Ramos (cell line): Measurements from ENCODE around the gene GRHL3.

ENCODE experiments used
- in situ Hi-C: fragments of 300-500 bp; cut with MboI; formaldehyde crosslinking; loops from one replicate; pipeline ENCODE4 v1.14.3; 2022; ENCODE audit warnings: low sequenced_read_pairs; ENCODE audit not compliant: unreplicated experiment

Gene GRHL3

DNA sequence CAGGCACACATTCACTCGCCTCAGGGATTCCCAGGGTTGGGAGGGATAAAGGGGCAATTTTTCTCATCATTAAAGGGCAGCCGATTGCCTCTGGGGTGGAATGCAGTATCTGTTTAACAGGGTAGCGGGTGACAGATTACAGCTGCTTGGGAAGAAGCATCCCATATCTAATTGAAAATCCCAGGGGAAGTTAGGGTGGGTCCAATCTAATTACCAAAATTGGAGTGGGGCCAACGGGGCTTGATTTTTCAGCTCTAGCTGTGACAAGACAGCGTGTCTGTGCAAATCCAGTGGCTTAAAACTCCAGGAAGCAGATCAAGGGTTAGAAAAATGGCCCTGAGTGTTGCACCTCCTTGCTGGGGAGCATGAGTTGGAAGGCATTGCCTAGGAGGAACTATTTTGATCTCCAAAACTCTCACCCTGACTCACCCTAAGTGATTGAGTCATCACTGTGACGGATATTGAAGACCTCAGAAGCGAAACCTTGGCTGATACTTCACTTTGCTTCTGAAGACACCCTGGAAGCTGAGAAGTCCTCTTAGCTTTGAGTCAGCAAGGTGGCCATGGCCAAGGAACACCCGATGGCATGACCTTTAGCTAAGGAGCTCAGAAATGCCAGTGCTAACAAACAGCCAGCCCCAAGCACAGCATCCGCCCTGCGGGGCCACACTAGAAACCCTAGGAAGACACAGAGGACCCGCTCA, 46.0 kb downstream of the GRHL3 start:
- in situ Hi-C loops: no loop called here

- in situ Hi-C loops: no loop called here
Measured at GRCh38 chr1:24366707-24367106, 47.5 kb downstream of the GRHL3 start.

GRCh38 chr1:24369199-24369598, 50.0 kb downstream of the GRHL3 start:
- in situ Hi-C loops: no loop called here

- in situ Hi-C loops: no loop called here
Measured at GRCh38 chr1:24369801-24370200, 50.6 kb downstream of the GRHL3 start.

GRCh38 chr1:24373044-24373443, 53.9 kb downstream of the GRHL3 start:
- in situ Hi-C loops: no loop called here

DNA sequence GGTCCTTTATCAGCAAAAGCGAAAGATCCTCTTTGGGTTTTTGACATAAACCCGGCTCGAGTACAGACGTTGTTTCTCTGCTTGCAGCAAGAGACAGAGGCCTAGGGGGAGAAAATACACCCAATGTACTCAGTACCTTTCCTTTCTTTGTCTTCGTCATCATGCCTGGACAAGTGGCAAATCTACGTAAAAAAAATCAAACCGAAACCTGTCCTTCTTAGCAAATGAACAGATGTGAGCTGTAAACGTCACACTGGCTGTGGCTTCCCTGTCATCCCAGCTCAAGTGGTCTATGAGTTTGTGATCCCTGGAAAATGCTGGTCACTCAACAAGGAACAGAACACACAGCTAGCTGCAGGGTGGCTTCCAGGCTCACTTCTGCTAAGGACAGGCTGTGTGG, 54.6 kb downstream of the GRHL3 start:
- in situ Hi-C loops: no loop called here

DNA sequence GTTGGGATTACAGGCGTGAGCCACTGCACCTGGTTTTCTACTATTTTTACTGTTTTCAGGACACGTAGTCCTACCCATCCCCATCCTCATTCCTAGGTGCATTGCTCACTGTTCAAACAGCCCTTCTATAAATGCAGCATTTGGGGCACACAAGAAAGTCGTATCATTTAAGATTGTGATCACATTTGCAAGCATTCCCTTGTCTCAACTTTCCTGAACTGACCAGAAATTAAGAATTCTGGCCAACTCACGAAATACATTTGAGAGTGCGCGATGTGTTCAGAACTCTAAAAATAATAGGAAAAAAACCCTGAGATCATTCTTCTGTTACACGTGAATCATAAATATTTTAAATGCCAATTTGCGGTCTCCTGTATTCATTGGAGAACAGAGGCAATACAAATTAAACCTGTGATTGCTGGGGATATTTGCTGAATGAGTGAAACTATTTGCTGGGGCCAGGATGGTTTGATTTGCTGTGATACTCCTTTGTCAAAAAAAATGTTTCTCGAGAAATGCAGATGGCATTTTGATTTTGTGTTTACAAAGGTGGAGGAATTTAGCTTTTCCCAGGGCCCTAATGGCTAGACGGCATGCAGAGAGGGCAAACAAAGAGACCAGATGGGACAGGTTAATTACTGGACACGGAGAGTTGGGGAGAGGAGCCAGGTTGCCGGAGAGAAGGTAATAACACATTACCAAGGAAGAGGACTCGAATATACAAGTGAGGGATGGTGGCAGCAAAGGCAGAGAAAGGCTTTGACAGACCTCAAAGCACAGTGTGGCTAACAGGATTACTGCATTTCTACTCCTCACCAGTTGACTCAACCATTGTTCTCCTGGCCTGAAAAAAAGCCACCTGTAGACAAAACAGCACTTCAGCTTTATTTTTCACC, 56.0 kb downstream of the GRHL3 start:
- in situ Hi-C loops: loop anchor here (25.0 kb wide), 1 partner anchor 563 kb away; the partner anchor contains the start of gene GALE

DNA sequence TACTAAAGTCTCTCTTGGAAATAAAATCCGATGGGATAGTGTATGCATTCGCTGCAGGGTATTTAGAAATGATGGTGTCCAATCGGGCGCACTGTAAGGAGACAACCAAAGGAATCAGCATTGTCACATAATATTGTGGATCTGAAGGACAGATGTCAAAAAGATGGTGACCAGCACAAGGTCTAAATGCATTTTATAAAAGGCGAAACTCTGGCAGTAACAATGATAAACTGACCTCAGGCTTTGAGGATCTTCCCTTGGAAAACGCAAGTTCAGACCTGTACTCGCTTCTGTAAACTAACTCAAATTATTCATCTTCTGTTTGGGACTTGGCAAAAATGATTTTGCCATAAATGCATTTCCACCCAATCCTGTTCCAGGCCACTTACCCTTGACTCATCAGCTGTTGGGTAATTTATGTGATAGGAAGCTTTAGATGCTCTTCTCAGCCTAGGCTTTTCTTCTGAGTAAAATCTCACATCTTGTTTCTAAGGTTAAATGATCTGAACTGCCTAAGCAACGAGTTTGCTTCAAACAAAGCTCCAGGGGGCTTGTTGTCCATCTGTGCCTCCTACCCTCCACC, 60.7 kb downstream of the GRHL3 start:
- in situ Hi-C loops: loop anchor here (25.0 kb wide), 1 partner anchor 568 kb away; the partner anchor contains the start of gene GALE

- in situ Hi-C loops: loop anchor here (25.0 kb wide), 1 partner anchor 568 kb away; the partner anchor contains the start of gene GALE
Measured at GRCh38 chr1:24380508-24380907, 61.4 kb downstream of the GRHL3 start.

- in situ Hi-C loops: loop anchor here (25.0 kb wide), 1 partner anchor 569 kb away; the partner anchor contains the start of gene GALE
Measured at GRCh38 chr1:24381256-24381655, 62.1 kb downstream of the GRHL3 start.

DNA sequence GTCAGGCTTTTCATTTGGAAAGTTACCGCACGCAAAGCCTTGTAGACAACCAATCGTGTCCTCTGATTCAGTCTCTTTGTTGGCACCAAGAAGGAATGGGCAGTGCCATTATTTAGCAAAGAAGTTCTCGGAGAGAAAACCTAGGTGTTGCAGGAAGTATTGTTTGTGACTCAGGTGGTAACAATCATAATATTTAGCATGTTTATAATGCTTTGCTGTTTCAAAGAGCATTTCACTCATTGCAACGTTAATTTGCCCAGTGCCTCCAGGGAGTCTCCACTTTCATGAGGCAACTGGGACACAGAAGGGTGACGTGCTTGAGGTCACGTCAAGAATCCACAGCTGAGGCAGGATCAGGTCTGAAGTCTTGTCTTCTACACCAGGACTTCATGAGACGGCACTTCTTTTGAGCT, 63.0 kb downstream of the GRHL3 start:
- in situ Hi-C loops: loop anchor here (25.0 kb wide), 1 partner anchor 570 kb away; the partner anchor contains the start of gene GALE

- in situ Hi-C loops: loop anchor here (25.0 kb wide), 1 partner anchor 571 kb away; the partner anchor contains the start of gene GALE
Measured at GRCh38 chr1:24383381-24383940, 64.3 kb downstream of the GRHL3 start.

DNA sequence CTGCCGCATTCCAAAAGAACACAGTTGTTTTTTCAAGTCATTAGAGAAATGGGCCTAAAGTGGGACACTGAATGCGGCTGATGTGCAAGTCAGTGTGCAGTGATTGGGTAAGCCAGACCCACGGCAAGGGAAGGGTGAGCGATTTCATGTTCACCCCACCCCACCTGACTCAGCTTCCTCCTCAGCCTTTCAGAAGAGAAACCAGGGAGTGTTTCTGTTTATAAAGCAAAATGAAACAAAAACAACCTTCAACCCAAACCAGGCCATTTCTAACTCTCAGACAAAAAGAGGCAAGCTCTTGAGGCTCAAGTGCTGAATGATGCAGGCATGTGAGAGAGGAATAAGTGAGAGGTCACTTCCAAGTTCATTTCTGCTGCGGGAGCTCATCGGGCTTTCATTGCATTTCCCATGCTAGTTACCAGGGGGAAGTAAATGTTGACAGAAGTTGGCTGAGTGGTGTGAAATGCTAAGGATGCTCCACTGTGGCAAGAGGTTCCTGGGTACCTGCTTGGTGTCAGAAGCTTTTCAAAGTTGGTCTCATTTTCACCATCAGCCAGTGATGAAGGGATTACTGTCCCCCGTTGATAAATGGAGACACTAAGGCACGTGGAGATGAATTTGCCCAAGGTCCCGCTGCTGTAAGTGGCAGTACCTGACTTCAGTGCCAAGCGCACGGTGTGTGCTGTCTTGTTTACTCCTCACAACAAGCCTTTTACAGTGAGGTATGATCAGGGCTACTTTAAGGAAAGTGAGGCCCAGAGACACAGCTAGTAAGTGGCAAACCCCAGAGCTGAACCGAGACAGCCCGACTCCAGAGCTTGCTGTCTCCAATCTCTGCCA, 65.3 kb downstream of the GRHL3 start:
- in situ Hi-C loops: loop anchor here (25.0 kb wide), 1 partner anchor 572 kb away; the partner anchor contains the start of gene GALE

GRCh38 chr1:24385160-24385940, 66.2 kb downstream of the GRHL3 start:
- in situ Hi-C loops: loop anchor here (25.0 kb wide), 1 partner anchor 573 kb away; the partner anchor contains the start of gene GALE

DNA sequence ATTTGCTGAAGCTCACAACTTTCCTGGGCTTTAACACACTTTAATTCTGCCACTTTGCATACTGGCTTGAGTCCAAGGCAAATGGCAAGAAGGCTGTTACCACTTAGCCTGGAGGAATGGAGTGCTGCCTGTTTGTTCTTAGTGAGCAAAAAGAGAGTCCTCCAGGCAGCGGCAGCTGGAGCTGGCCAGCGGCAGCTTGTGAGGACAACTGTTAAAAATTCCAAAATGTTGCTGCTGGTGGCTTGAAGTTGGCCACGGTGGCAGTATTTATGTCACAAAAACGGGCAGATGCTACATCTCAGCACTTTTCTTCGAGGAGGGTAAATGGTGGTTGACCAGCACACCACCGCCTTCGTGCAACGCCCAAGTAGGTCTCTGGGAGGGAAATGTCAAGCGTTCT, 67.1 kb downstream of the GRHL3 start:
- in situ Hi-C loops: loop anchor here (25.0 kb wide), 1 partner anchor 574 kb away; the partner anchor contains the start of gene GALE

DNA sequence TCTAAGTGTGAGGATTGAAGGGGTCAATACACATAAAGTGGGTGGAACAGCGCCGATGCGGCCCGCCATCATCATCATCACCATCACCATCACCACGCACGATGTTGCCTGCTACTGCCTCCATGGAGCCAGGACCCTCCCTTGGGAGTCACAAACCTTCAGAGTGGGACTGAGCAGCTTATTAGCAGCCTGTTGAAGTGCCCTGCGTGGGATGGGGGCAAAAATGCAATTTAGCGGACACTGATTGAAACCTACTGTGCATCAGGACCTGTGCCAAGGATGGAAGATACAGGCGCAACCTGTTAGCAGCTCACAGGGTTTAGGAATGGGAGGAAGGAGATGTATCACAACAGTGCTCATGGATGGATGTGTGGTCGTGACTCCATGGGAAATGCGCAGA, 67.8 kb downstream of the GRHL3 start:
- in situ Hi-C loops: loop anchor here (25.0 kb wide), 1 partner anchor 575 kb away; the partner anchor contains the start of gene GALE

GRCh38 chr1:24387636-24388175, 68.5 kb downstream of the GRHL3 start:
- in situ Hi-C loops: loop anchor here (25.0 kb wide), 1 partner anchor 575 kb away; the partner anchor contains the start of gene GALE

DNA sequence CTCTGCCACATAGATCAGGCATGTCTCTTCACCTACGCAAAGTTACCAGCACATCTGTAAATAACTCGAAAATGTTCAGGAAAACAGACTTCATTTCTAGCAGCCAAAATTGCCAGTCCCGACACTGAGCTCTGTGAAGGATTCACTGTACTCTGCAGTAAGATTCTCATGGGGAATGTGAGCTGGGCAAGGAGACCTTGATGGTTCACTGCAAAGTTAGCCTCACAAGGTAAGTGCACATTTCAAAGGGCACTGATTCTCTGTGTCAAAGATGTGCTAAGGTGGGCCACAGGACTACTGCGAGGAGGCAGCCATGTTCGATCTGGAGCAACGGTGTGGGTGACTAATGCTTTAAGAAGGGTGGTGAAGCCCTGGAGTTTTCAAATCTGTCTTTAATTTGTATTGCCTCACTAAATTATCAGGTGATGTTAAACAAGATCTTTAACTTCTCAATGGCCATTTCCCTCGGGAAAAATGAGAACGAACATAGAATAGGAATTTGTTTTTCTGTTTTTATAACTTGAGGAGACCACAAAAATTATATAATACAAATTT, 69.3 kb downstream of the GRHL3 start:
- in situ Hi-C loops: loop anchor here (25.0 kb wide), 1 partner anchor 576 kb away; the partner anchor contains the start of gene GALE
